CD4-positive, alpha-beta T cell (primary cell): ENCODE data around the gene TTC28. TPM values are rescaled to one million over a fixed set of nuclear protein-coding genes. Genes with fewer than 3 reads are reported as not detected.

Source experiments
- ATAC-seq: fragments of 200-7000 bp; cut with Tn5 transposase; one replicate; pipeline ENCODE4 v1.10.0; 2022; ENCODE audit warnings: mild to moderate bottlenecking; ENCODE audit not compliant: poor library complexity
- CTCF ChIA-PET: fragments of 350-600 bp; sonication (Branson Sonifier 250); formaldehyde crosslinking; loops from one replicate; lab custom pipeline; 2021; ENCODE audit warnings: antibody characterized with exemption, inconsistent platforms; lab: Charles Lee
- POLR2A ChIA-PET: fragments of 350-600 bp; sonication (Branson Sonifier 250); formaldehyde crosslinking; loops from one replicate; lab custom pipeline; 2021; ENCODE audit warnings: antibody characterized with exemption, inconsistent platforms; lab: Charles Lee
- DNase-seq, 14 experiments: peaks; one replicate each; pipeline ENCODE4 v3.0.0-alpha.2; 2013 to 2020; ENCODE audit warnings: mixed read lengths in 2 of 14
- H3K27ac ChIP-seq, 2 donors: one replicate each; pipeline versions ENCODE4 v1.5.1 to v1.7.0; 2013; ENCODE audit warnings: low read length in 2 of 2, low read depth in 1 of 2, mild to moderate bottlenecking in 1 of 2
- H3K27me3 ChIP-seq, 2 experiments: 1 replicate in 1 of 2; 2 replicates in 1 of 2; pipeline versions ENCODE4 v1.6.1 to v1.7.0; 2013; ENCODE audit warnings: low read length in 2 of 2, control low read depth in 1 of 2, mild to moderate bottlenecking in 1 of 2, moderate library complexity in 1 of 2; ENCODE audit not compliant: insufficient read depth in 2 of 2, control insufficient read depth in 1 of 2
- H3K36me3 ChIP-seq: one replicate; pipeline ENCODE4 v1.6.1; 2013; ENCODE audit warnings: low read length, control low read depth; ENCODE audit not compliant: insufficient read depth
- H3K4me1 ChIP-seq: one replicate; pipeline ENCODE4 v1.6.1; 2013; ENCODE audit warnings: low read length, control low read depth; ENCODE audit not compliant: insufficient read depth
- H3K4me3 ChIP-seq: one replicate; pipeline ENCODE4 v1.5.1; 2013; ENCODE audit warnings: mild to moderate bottlenecking, low read length, moderate library complexity
- H3K9me3 ChIP-seq, 2 experiments: 1 replicate in 1 of 2; 2 replicates in 1 of 2; pipeline versions ENCODE4 v1.6.1 to v1.7.0; 2013; ENCODE audit warnings: low read length in 2 of 2, mild to moderate bottlenecking in 2 of 2, control low read depth in 1 of 2, moderate library complexity in 1 of 2; ENCODE audit not compliant: control insufficient read depth in 1 of 2, insufficient read depth in 1 of 2
- H3K27ac Mint-ChIP-seq: one replicate; pipeline ENCODE4 v1.8.0; 2020; ENCODE audit warnings: mixed read lengths
- H3K27me3 Mint-ChIP-seq: one replicate; pipeline ENCODE4 v1.8.0; 2021; ENCODE audit warnings: mixed read lengths
- H3K36me3 Mint-ChIP-seq: one replicate; pipeline ENCODE4 v1.8.0; 2021; ENCODE audit warnings: low read depth, mixed read lengths
- H3K4me1 Mint-ChIP-seq: one replicate; pipeline ENCODE4 v1.8.0; 2021; ENCODE audit warnings: low read depth, mixed read lengths
- H3K4me3 Mint-ChIP-seq: one replicate; pipeline ENCODE4 v1.8.0; 2020; ENCODE audit warnings: mild to moderate bottlenecking, mixed read lengths
- H3K9me3 Mint-ChIP-seq: one replicate; pipeline ENCODE4 v1.8.0; 2020; ENCODE audit warnings: mixed read lengths
- intact Hi-C, 2 experiments: fragments of 100-400 bp; cut with DNase I in 1 of 2; cut with micrococcal nuclease in 1 of 2; formaldehyde crosslinking; loops; one replicate each; pipeline versions ENCODE4 v1.15.1 to v1.9.0; 2023 to 2025; cut with DNase I, micrococcal nuclease
- total RNA-seq, 174 experiments: library from RNA in 2 of 174; stranded (reverse) in 2 of 174; gene quantifications; one replicate each; pipeline ENCODE4 v1.2.3 and lab custom pipeline; 2021 to 2026
- TF ChIP-seq, protein P1 (sequence below): fragments of 200-600 bp; IDR thresholded peaks from one replicate; pipeline ENCODE4 v1.8.0; 2022; ENCODE audit warnings: antibody characterized with exemption, mild to moderate bottlenecking

TTC28 gene
- total RNA-seq, 2 experiments from 2014 or later = 4.6 to 5.7 TPM

DNA sequence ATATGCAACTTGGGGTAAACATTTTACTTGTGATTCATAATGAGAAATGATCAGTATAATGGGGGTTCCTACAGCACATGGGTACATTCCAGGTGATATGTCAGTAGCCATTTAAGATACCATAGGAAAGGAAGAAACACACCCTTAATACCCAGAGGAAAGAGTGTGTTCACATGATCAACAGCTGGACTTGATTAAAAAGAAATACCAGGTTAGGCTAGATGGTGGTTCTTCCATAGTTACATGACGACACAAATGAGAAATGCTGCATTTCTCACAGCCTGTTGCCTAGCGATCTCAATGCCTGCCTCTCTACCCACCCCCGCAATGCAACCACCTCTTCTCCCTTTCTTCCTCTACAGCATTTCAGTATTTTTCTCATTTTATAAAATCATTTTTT lies 96.8 kb downstream of the TTC28 start:
- H3K9me3 ChIP-seq = no peaks in the 10 kb centered on the region
- ATAC-seq (no peak), DNase-seq (no peak)
- no peaks in the 10 kb centered on the region for H3K36me3 Mint-ChIP-seq
- H3K36me3 ChIP-seq = no peaks in the 10 kb centered on the region
- no peaks in the 10 kb centered on the region for H3K4me1 Mint-ChIP-seq
- H3K27ac ChIP-seq = no peak overlapping the region
- CTCF ChIA-PET = no interaction called here
- H3K4me3 Mint-ChIP-seq = no peak overlapping the region
- TF ChIP-seq, protein P1, sequence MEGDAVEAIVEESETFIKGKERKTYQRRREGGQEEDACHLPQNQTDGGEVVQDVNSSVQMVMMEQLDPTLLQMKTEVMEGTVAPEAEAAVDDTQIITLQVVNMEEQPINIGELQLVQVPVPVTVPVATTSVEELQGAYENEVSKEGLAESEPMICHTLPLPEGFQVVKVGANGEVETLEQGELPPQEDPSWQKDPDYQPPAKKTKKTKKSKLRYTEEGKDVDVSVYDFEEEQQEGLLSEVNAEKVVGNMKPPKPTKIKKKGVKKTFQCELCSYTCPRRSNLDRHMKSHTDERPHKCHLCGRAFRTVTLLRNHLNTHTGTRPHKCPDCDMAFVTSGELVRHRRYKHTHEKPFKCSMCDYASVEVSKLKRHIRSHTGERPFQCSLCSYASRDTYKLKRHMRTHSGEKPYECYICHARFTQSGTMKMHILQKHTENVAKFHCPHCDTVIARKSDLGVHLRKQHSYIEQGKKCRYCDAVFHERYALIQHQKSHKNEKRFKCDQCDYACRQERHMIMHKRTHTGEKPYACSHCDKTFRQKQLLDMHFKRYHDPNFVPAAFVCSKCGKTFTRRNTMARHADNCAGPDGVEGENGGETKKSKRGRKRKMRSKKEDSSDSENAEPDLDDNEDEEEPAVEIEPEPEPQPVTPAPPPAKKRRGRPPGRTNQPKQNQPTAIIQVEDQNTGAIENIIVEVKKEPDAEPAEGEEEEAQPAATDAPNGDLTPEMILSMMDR = no peak
- no peak overlapping the region for H3K27ac Mint-ChIP-seq
- no peaks in the 10 kb centered on the region for H3K4me1 ChIP-seq
- H3K27me3 Mint-ChIP-seq = peaks cover 24% of the 10 kb centered on the region
- no peaks in the 10 kb centered on the region for H3K9me3 Mint-ChIP-seq
- peaks cover 8 to 9% of the 10 kb centered on the region in 2 experiments for H3K27me3 ChIP-seq
- intact Hi-C loops = no loop called here
- POLR2A ChIA-PET = no interaction called here
- H3K4me3 ChIP-seq = no peak overlapping the region

DNA sequence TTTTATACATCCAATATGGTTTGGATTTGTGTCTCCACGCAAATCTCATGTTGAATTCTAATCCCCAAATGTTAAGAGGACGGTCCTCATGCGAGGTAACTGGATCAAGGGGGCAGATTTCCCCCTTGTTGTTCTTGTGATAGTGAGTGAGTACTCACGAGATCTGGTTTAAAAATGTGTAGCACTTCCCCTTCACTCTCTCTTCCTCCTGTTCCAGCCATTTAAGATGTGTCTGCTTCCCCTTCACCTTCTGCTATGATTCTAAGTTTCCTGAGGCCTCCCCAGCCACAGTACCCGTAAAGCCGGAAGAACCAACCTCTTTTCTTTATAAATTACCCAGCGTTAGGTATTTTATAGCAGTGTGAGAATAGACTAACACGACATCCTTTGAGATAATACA lies 98.6 kb downstream of the TTC28 start:
- Histone ChIP-seq H3K27ac (no peak overlapping the region), H3K27me3 (peaks cover 8 to 9% of the 10 kb centered on the region in 2 experiments), H3K9me3 (no peaks in the 10 kb centered on the region), H3K36me3 (no peaks in the 10 kb centered on the region), H3K4me1 (no peaks in the 10 kb centered on the region), H3K4me3 (no peak overlapping the region)
- intact Hi-C loops = no loop called here
- Mint-ChIP-seq H3K4me3 (no peak overlapping the region), H3K4me1 (no peaks in the 10 kb centered on the region), H3K27me3 (peaks cover 34% of the 10 kb centered on the region), H3K9me3 (no peaks in the 10 kb centered on the region), H3K36me3 (no peaks in the 10 kb centered on the region), H3K27ac (no peak overlapping the region)
- TF ChIP-seq, protein P1 = no peak
- ChIA-PET POLR2A (no interaction called here), CTCF (no interaction called here)
- DNase-seq = no peak
- ATAC-seq = no peak

DNA sequence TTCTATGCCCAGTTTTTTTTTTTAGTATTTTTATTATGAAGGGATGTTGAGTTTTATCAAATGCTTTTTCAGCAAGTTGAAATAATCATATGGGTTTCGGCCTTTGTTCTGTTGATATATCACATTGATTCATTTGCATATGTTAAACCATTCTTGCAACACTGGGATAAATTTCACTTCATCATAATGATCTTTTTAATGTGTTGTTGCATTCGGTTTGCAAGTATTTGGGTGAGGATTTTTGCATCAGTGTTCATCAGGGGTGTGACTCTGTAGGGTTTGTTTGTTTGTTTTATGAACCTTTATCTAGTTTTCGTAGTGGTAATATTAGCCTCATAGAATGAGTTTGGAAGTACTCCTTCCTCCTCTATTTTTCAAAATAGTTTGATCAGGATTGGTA lies 103.5 kb downstream of the TTC28 start:
- no peak overlapping the region for H3K4me3 Mint-ChIP-seq
- Histone ChIP-seq H3K9me3 (no peaks in the 10 kb centered on the region), H3K36me3 (no peaks in the 10 kb centered on the region), H3K27me3 (peaks cover 3 to 9% of the 10 kb centered on the region in 2 experiments), H3K27ac (no peak overlapping the region), H3K4me1 (no peaks in the 10 kb centered on the region), H3K4me3 (no peak overlapping the region)
- intact Hi-C loops = no loop called here
- no peaks in the 10 kb centered on the region for H3K4me1 Mint-ChIP-seq
- ChIA-PET CTCF (no interaction called here), POLR2A (no interaction called here)
- H3K27me3 Mint-ChIP-seq = peaks cover 35% of the 10 kb centered on the region
- TF ChIP-seq, protein P1 = no peak
- no peaks in the 10 kb centered on the region for H3K9me3 Mint-ChIP-seq
- no peak for ATAC-seq
- H3K36me3 Mint-ChIP-seq = no peaks in the 10 kb centered on the region
- no peak overlapping the region for H3K27ac Mint-ChIP-seq
- no peak for DNase-seq
